ENCODE results near the gene AHI1.
A peak's percentile ranks its signal among the peaks of the same experiment; 100 is the strongest.

The AHI1 gene

GRCh38 chr6:135295085-135295484 lies 202.5 kb downstream of the AHI1 start:
- no peak for DNase-seq (ENCODE audit: low spot score)

DNA sequence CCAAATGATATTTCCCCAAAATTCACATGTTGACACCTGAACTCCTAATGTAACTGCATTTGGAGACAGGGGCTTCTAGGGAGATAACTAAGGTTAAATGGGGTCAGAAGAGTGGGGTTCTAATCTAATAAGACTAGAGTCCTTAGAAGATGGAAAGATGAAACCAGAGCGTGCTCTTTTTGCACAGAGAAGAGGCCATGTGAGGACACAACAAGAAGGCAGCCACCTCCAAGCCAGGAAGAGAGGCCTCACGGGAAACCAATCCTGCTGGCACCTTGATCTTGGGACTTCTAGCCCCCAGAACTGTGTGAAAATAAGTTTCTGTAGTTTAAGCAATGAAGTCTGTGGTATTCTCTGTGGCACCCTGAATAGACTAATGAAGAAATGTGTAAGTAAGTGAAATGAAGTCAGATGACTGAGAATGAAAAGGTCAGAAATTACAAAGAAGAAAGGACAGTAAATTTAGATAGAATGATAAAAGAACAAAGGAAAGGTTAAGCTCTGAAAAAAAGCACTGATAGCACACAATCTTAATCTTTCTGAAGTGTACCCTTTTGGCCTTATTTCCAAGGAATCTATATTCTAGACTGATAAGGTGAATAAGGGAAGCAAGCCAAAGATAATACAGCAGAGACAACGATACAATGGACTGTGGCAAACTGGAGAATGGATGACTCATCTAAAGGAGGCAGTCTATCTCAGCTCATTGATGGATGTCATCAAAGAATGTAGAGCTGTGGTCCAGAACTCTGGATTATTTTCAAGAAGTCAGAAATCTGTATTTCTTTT lies 206.1 kb downstream of the AHI1 start:
- DNase-seq (ENCODE audit: low spot score) = no peak

- DNase-seq (ENCODE audit: low spot score) = peak; percentile 55
Measured at GRCh38 chr6:135289816-135290215, 207.7 kb downstream of the AHI1 start.

DNA sequence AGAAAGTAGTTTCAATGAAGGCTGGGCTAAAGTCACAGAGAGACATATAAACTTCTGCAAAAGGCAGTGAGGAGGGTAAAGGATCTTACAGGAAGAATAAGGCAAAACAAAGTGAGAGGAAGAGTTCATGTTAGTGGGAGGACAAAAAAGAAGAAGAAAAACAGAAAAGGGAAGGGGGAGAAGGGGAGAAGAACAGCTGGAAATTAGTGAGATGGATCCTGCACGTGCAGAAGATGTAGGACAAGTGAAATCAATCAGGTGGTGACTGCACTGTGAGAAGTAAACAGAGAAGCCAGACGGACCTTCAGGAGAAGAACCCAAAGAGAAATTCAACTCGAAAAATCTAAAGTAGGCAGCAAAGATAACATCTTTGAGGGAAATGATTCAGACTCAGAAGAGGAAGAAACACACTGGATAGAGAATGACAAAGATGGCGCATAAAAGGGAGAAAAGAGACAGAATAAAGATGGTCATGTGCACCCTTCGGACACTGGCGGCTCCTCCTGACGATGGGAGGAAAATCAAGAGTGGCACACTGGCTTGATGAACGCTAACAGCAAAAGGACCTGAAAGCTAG lies 210.5 kb downstream of the AHI1 start:
- no peak for DNase-seq (ENCODE audit: low spot score)

- DNase-seq (ENCODE audit: low spot score) = no peak
Measured at GRCh38 chr6:135285165-135285564, 212.4 kb downstream of the AHI1 start.

- no peak for DNase-seq (ENCODE audit: low spot score)
Measured at GRCh38 chr6:135283926-135284325, 213.6 kb downstream of the AHI1 start.

GRCh38 chr6:135282395-135282794 lies 215.1 kb downstream of the AHI1 start:
- DNase-seq (ENCODE audit: low spot score) = no peak

DNA sequence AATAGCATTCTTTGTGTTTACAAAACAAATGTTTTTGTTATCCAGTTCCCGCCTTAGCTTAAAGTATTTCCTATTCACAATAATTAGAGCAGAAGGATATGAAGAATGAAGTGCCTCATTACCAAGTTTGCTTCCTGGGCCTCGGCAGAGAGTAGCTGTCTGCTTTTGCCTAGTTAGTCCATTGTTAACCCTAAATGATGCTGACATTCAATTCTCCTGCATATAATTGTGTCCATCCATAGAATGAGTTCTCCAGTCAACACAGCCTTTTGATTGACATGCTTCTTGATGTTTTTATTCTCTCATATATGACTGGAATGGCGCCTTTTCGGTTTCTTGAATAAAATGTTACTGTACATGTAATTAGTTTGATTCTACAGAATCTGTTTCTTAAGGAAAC lies 215.6 kb downstream of the AHI1 start:
- no peak for DNase-seq (ENCODE audit: low spot score)

- no peak for DNase-seq (ENCODE audit: low spot score)
Measured at GRCh38 chr6:135281227-135281626, 216.3 kb downstream of the AHI1 start.

- DNase-seq (ENCODE audit: low spot score) = no peak
Measured at GRCh38 chr6:135280375-135281136, 217.0 kb downstream of the AHI1 start.

- no peak for DNase-seq (ENCODE audit: low spot score)
Measured at GRCh38 chr6:135277422-135277821, 220.1 kb downstream of the AHI1 start.

DNA sequence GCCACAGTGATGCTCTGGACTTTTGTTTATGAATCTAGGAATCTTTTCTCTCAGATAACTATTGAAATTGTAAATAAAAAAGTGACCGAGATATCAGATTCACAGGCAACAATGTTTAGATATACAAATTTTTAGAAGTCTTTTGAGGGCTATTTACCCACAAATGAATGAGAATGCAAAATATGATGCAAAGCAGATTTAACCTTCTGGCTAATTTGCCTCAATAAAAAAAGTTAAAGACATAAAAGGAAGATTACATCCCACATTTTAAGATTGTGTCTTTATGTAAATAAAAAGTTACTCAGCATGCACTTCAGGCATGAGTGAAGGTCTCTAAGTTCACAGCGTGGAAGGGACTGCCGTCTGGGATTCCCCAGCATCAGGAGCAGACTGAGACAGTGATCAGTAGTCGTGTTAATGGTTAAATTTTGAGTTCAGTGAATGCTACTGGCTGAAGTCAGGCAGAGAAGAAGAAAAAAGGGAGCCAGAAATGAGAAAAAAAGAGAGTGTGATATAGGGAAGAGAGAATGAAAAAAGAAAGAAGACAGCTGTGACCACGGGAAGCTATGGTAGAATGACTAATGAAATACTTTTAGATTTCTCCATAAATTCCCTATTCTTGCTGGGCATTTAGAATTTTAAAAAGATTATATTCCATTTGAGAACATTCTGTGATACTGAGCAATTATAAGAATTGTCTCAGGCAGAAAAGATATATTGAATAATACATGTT lies 222.8 kb downstream of the AHI1 start:
- no peak for DNase-seq (ENCODE audit: low spot score)

GRCh38 chr6:135271626-135272025 lies 225.9 kb downstream of the AHI1 start:
- DNase-seq (ENCODE audit: low spot score) = no peak

DNA sequence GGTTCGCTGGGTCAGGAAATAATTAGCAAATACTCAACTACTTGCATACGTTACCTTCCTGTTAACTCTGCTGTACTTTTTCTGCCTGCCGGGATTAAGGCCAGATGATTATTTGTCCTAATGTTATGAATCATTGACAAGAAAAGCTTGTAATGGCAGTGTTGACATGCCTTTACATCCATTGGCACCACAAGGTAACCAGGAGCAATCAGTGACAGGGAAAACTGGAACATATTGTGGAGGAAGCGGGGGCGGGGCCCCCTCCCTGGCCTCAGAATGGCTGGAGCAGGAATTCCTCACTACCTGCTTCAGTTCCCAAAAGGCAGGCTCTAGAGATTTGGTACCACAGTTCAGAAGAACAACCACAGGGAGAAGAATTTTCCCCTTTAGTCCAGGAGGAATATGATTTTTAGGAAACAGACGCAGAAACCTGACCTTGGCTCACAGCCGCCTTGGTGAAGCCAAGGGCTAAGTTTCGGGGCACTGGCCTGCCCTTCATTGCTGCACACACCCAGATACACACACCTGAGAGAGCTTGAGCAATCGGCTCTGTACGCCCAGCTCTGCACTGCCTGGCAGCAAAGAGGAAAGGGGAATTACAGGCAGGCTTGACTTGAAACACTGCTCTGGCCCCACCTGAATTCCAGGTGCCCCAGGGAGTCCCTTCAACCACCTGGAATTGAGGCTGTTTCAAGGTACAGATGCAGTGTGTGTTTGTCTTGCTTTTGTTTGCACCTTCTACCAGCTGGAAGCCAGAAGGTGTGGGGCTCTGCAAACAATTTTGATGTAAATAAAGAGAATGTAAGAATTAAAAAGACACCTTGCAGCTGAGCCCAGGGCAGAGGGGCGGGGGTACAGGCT lies 226.6 kb downstream of the AHI1 start:
- no peak for DNase-seq (ENCODE audit: low spot score)

DNA sequence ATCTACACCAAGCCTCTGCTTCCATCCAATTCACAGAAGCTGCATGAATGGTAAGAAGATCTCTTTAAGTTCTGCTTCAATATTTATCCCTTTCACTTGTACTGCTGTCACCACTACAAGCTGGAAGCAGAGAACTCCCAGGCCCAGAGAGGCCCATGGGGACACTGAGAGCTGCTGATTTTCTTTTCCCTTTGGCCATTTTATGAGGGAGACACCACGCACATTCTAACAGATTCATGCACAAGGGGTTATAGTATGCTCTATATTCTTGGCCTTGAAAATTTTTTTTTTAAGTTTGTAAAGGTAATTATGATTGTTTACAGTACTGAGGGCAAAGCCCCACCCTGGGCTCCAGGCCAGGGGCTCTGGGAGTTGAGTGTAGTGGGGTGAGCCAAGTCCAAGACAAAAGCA lies 228.1 kb downstream of the AHI1 start:
- no peak for DNase-seq (ENCODE audit: low spot score)

- DNase-seq (ENCODE audit: low spot score) = no peak
Measured at GRCh38 chr6:135268740-135269139, 228.8 kb downstream of the AHI1 start.

- no peak for DNase-seq (ENCODE audit: low spot score)
Measured at GRCh38 chr6:135268263-135268662, 229.3 kb downstream of the AHI1 start.

DNA sequence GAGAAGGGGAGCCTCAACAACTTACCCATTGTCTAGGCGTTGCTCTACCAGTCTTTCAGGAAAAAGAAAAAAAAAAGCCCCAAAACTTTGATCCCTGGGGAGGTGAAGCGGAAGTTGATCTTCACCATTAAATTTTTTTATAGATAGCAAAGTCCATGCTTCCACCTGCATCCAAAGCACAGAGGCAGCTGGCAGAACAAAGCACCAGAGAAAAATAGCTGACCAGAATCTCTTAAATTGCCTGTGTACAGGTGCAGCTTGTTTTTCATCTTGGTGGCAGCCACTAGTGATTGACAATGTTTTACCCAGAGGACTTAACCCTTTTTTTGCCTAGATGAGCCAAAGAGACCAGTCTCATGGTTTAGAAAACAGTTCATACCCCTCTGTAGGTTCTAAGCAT lies 230.5 kb downstream of the AHI1 start:
- DNase-seq (ENCODE audit: low spot score) = no peak

DNA sequence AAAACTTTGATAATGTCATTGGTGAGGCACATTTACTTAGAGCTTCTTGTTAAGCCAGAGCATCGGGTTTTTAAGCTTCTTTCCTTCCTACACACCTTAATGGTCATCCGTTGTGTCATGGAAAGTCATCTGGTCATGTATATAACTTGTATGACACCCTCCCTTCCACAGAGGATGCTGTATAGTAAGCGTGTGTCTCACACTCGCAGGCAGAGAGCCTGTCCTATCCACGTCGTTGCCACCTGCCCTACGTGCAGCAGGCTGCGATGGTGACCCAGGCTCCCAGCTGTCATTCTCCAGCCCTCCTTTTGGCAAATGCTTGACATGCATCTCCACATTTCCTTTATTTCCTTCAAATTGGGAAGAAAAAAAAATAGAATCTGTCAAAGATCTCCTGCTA lies 230.9 kb downstream of the AHI1 start:
- DNase-seq (ENCODE audit: low spot score) = no peak

GRCh38 chr6:135265278-135265677 lies 232.3 kb downstream of the AHI1 start:
- no peak for DNase-seq (ENCODE audit: low spot score)

Data from D341Med (cell line).